Transverse colon (tissue), 4 donors: ENCODE results near the gene BTBD1. TPM values are rescaled to one million over a fixed set of nuclear protein-coding genes. Genes with fewer than 3 reads are reported as not detected.

ENCODE experiments used
- DNase-seq: peaks from one replicate; pipeline ENCODE4 v3.0.0-alpha.2; 2019
- H3K27ac ChIP-seq, 4 donors: fragments of 200-600 bp; sonication (generic); 2 replicates each; pipeline ENCODE4 v1.5.1; 2016 to 2018; ENCODE audit warnings: inconsistent platforms in 4 of 4
- H3K27me3 ChIP-seq: fragments of 200-600 bp; sonication (generic); 2 replicates; pipeline ENCODE4 v1.5.1; 2017; ENCODE audit warnings: inconsistent platforms
- H3K36me3 ChIP-seq, 4 donors: fragments of 200-600 bp; sonication (generic); 2 replicates each; pipeline ENCODE4 v1.5.1; 2017 to 2019; ENCODE audit warnings: inconsistent platforms in 4 of 4
- H3K4me1 ChIP-seq, 4 donors: fragments of 200-600 bp; sonication (generic); 2 replicates each; pipeline ENCODE4 v1.5.1; 2017 to 2020; ENCODE audit warnings: inconsistent platforms in 4 of 4
- H3K4me3 ChIP-seq, 4 donors: fragments of 200-600 bp; sonication (generic); 1 replicate in 1 of 4; 2 replicates in 3 of 4; pipeline versions ENCODE4 v1.5.1 to v1.6.1; 2017 to 2019; ENCODE audit warnings: inconsistent platforms in 4 of 4
- H3K9me3 ChIP-seq, 2 donors: fragments of 200-600 bp; sonication (generic); 2 replicates each; pipeline ENCODE4 v1.5.1; 2017 to 2019; ENCODE audit warnings: inconsistent platforms in 2 of 2
- CTCF ChIP-seq, 5 experiments: fragments of 200-600 bp in 3 of 5; fragments of 450-650 bp in 2 of 5; sonication (generic) in 3 of 5; IDR thresholded peaks; 1 replicate in 2 of 5; 2 replicates in 3 of 5; pipeline ENCODE4 v1.5.1; 2016 to 2017; ENCODE audit warnings: antibody characterized with exemption in 5 of 5, inconsistent platforms in 3 of 5, mild to moderate bottlenecking in 2 of 5, moderate library complexity in 1 of 5
- EP300 ChIP-seq: sonication (generic); formaldehyde crosslinking; IDR thresholded peaks from one replicate; pipeline ENCODE4 v1.6.1; 2017; ENCODE audit warnings: antibody characterized with exemption, low read depth
- POLR2A ChIP-seq: fragments of 450-650 bp; IDR thresholded peaks from one replicate; pipeline ENCODE4 v1.6.1; 2016; ENCODE audit warnings: antibody characterized with exemption, mild to moderate bottlenecking, moderate library complexity
- POLR2AphosphoS5 ChIP-seq, 3 donors: sonication (generic); formaldehyde crosslinking; IDR thresholded peaks; one replicate each; pipeline ENCODE4 v1.6.1; 2016; ENCODE audit warnings: antibody characterized with exemption in 3 of 3
- WGBS, 2 donors: methylation state at CpG; one replicate each; pipeline ENCODE4 v1.1.5; 2018; ENCODE audit warnings: low coverage in 1 of 2; 5-methylcytosine and 5-hydroxymethylcytosine counted together
- in situ Hi-C, 4 donors: fragments of 200-750 bp; cut with MboI; loops; one replicate each; pipeline versions ENCODE4 v1.15.0 to v1.15.1; 2017; ENCODE audit warnings: low sequenced_read_pairs in 3 of 4, low pct_ligation_motif_present in 1 of 4, low pct_unique_long_range_greater_than_20kb in 1 of 4
- intact Hi-C: fragments of 100-400 bp; cut with DNase I; formaldehyde crosslinking; loops from one replicate; pipeline ENCODE4 v1.15.1; 2023; ENCODE audit warnings: low total_unique reads
- total RNA-seq, 4 donors: library from RNA; depleted of rRNA; stranded (reverse); fragments of >200 nt; gene quantifications; one replicate each; pipeline ENCODE4 v1.1.0, GENCODE V29; 2016

The BTBD1 gene
- total RNA-seq, 4 donors from 2014 or later, result 65.7 to 96.1 (median 74.1) TPM

GRCh38 chr15:83057696-83058376 lies 9.2 kb downstream of the BTBD1 start:
- H3K9me3 ChIP-seq, result no peaks in the 10 kb centered on the region
- TF ChIP-seq POLR2A (no peak), EP300 (no peak), CTCF (IDR thresholded peaks at IDR 0.05) (no peak), POLR2AphosphoS5 (IDR thresholded peaks at IDR 0.05) (no peak)
- no peaks in the 10 kb centered on the region for H3K27me3 ChIP-seq
- no peak for DNase-seq
- in situ Hi-C loops, result no loop called here
- no peak overlapping the region for H3K4me3 ChIP-seq
- H3K4me1 ChIP-seq, result peaks cover 10 to 58% (median 31%) of the 10 kb centered on the region in 4 donors
- intact Hi-C loops, result no loop called here
- WGBS, 2 donors, result 40 to 65% methylated on average over 3 to 7 of the region's 7 CpGs
- H3K27ac ChIP-seq, result peak overlapping the region in 3 of 4 donors; percentile 28 to 40 (median 31)
- peaks cover 0 to 29% (median 8%) of the 10 kb centered on the region in 4 donors for H3K36me3 ChIP-seq

- H3K27ac ChIP-seq, result no peak overlapping the region
- in situ Hi-C loops (no loop called here), intact Hi-C loops (no loop called here)
- no peak overlapping the region for H3K4me3 ChIP-seq
- DNase-seq, result no peak
- H3K36me3 ChIP-seq, result peaks cover 0 to 29% (median 8%) of the 10 kb centered on the region in 4 donors
- H3K9me3 ChIP-seq, result no peaks in the 10 kb centered on the region
- no peaks in the 10 kb centered on the region for H3K27me3 ChIP-seq
- 89% methylated on average over 1 of the region's 1 CpG for WGBS, 2 donors
- H3K4me1 ChIP-seq, result peaks cover 10 to 58% (median 25%) of the 10 kb centered on the region in 4 donors
- TF ChIP-seq EP300 (no peak), CTCF (IDR thresholded peaks at IDR 0.05) (no peak), POLR2AphosphoS5 (IDR thresholded peaks at IDR 0.05) (no peak), POLR2A (no peak)
Measured at GRCh38 chr15:83057002-83057401, 10.1 kb downstream of the BTBD1 start.

GRCh38 chr15:83053151-83053550 lies 13.9 kb downstream of the BTBD1 start:
- TF ChIP-seq POLR2AphosphoS5 (IDR thresholded peaks at IDR 0.05), result peak in 2 of 3 donors; percentile 16 to 23
- no peak for TF ChIP-seq POLR2A
- Histone ChIP-seq H3K4me1 (peaks cover 0 to 37% (median 13%) of the 10 kb centered on the region in 4 donors), H3K36me3 (peaks cover 0 to 29% (median 11%) of the 10 kb centered on the region in 4 donors), H3K4me3 (no peak overlapping the region), H3K27ac (peak overlapping the region in 3 of 4 donors; percentile 53 to 73 (median 62)), H3K27me3 (no peaks in the 10 kb centered on the region), H3K9me3 (no peaks in the 10 kb centered on the region)
- DNase-seq, result no peak
- in situ Hi-C loops, result no loop called here
- intact Hi-C loops, result no loop called here

GRCh38 chr15:83046558-83047127 lies 20.4 kb downstream of the BTBD1 start:
- H3K36me3 ChIP-seq, result peaks cover 0 to 14% (median under 1%) of the 10 kb centered on the region in 4 donors
- no peaks in the 10 kb centered on the region for H3K27me3 ChIP-seq
- peak overlapping the region in 1 of 4 donors; percentile 23 for H3K27ac ChIP-seq
- peaks cover 0 to 14% (median 9%) of the 10 kb centered on the region in 4 donors for H3K4me1 ChIP-seq
- H3K4me3 ChIP-seq, result no peak overlapping the region
- WGBS, 2 donors, result 61 to 79% methylated on average over 3 of the region's 3 CpGs
- in situ Hi-C loops (no loop called here), intact Hi-C loops (no loop called here)
- no peaks in the 10 kb centered on the region for H3K9me3 ChIP-seq
- no peak for TF ChIP-seq POLR2A
- no peak for TF ChIP-seq EP300
- no peak for TF ChIP-seq POLR2AphosphoS5 (IDR thresholded peaks at IDR 0.05)
- no peak for TF ChIP-seq CTCF (IDR thresholded peaks at IDR 0.05)
- DNase-seq, result no peak
